MM.1S (cell line): Measurements from ENCODE around the gene MADD.

ENCODE experiments used
- DNase-seq: peaks from one replicate; pipeline ENCODE4 v3.0.0-alpha.2; 2015
- H2AFZ ChIP-seq: fragments of 300-600 bp; sonication (generic); 2 replicates; pipeline ENCODE4 v1.6.0; 2016; ENCODE audit warnings: antibody characterized with exemption, low read length
- H3F3A ChIP-seq: fragments of 300-600 bp; sonication (generic); 2 replicates; pipeline ENCODE4 v1.6.1; 2016; ENCODE audit warnings: mild to moderate bottlenecking, antibody characterized with exemption, low read length, moderate library complexity, mixed read lengths; ENCODE audit not compliant: insufficient read depth
- H3K27ac ChIP-seq: fragments of 300-600 bp; sonication (generic); 2 replicates; pipeline ENCODE4 v1.5.1; 2016; ENCODE audit warnings: mild to moderate bottlenecking, low read length
- H3K27me3 ChIP-seq: fragments of 300-600 bp; sonication (generic); replicated peaks from 2 replicates; pipeline ENCODE4 v1.6.0; 2016; ENCODE audit warnings: low read length; ENCODE audit not compliant: insufficient read depth
- H3K36me3 ChIP-seq: fragments of 300-600 bp; sonication (generic); replicated peaks from 2 replicates; pipeline ENCODE4 v1.6.1; 2016; ENCODE audit warnings: mild to moderate bottlenecking, low read length, mixed read lengths; ENCODE audit not compliant: insufficient read depth
- H3K4me1 ChIP-seq: fragments of 300-600 bp; sonication (generic); 2 replicates; pipeline ENCODE4 v1.6.1; 2016; ENCODE audit warnings: low read length, mixed read lengths
- H3K4me2 ChIP-seq: fragments of 300-600 bp; sonication (generic); 2 replicates; pipeline ENCODE4 v1.6.0; 2016; ENCODE audit warnings: low read depth, low read length
- H3K4me3 ChIP-seq: fragments of 300-600 bp; sonication (generic); 2 replicates; pipeline ENCODE4 v1.5.1; 2016; ENCODE audit warnings: low read length, mixed read lengths
- H3K79me2 ChIP-seq: fragments of 300-600 bp; sonication (generic); 2 replicates; pipeline ENCODE4 v1.6.1; 2016; ENCODE audit warnings: mixed run types, low read length, mixed read lengths
- H3K9ac ChIP-seq: fragments of 300-600 bp; sonication (generic); 2 replicates; pipeline ENCODE4 v1.6.1; 2016; ENCODE audit warnings: low read length, mixed read lengths
- H3K9me2 ChIP-seq: fragments of 300-600 bp; sonication (generic); replicated peaks from 2 replicates; pipeline ENCODE4 v1.6.1; 2016; ENCODE audit warnings: mild to moderate bottlenecking, low read length, mixed read lengths; ENCODE audit not compliant: insufficient read depth
- H3K9me3 ChIP-seq: fragments of 300-600 bp; sonication (generic); replicated peaks from 2 replicates; pipeline ENCODE4 v1.6.1; 2016; ENCODE audit warnings: mild to moderate bottlenecking, low read length, mixed read lengths; ENCODE audit not compliant: insufficient read depth
- H4K20me1 ChIP-seq: fragments of 300-600 bp; sonication (generic); 2 replicates; pipeline ENCODE4 v1.6.1; 2016; ENCODE audit warnings: mild to moderate bottlenecking, low read length, moderate library complexity, mixed read lengths; ENCODE audit not compliant: insufficient read depth
- CTCF ChIP-seq: fragments of 300-600 bp; sonication (generic); IDR thresholded peaks from 2 replicates; pipeline ENCODE4 v1.5.1; 2016; ENCODE audit warnings: antibody characterized with exemption, low read length, mixed read lengths
- EZH2 ChIP-seq: fragments of 300-600 bp; sonication (generic); optimal IDR thresholded peaks from 2 replicates; pipeline ENCODE3; 2017; ENCODE audit warnings: low read depth, mild to moderate bottlenecking, antibody characterized with exemption, low read length, mixed read lengths
- EZH2phosphoT487 ChIP-seq: fragments of 300-600 bp; sonication (generic); IDR thresholded peaks from 2 replicates; pipeline ENCODE4 v1.6.1; 2018; ENCODE audit warnings: antibody characterized with exemption, low read length

The MADD gene

DNA sequence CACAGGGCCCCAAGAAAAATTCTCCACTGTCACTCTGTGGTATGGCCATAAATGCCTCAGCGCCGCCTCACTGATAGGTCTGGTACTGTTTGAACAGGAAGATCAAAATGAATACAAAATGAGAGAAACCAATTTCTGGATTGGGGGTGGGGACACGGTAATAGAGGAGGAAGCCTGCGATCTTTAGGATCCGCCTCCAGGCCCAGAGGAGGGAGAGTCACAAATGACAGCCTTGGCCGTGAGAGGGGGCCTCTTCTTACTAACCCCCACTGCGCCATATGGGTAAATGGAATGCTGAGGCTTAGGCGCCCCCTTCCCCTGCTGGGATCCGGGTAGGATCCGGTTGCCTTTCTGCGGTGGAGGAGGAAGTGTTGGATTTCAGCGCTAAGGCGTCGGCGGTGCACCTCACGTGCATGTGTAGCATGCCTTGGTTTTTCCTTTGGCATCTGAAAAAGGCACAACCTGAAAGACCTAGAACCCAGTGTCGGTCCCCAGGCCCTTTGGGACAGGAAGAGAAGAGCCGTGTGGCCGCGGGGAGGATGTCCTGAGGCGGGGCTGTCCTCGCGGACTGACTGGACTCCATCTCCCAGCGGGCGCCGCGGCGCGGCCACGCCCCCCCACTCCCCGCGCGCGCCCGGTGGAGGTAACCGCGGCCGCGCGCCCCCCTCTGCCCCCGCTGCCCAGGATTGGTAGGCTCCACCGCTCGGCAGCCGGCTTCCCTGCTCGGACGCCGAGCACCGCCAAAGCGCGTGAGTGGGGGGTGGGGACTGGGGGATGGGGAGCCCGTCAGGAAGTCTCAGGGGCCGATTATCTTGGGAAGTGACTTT, 718 bp upstream of the MADD start:
- Histone ChIP-seq H4K20me1 (0 out of 2 replicates have a peak, but pooled peaks cover 10% of the 10 kb centered on the region), H3K79me2 (peaks cover 39% of the 10 kb centered on the region), H3K4me2 (peak overlapping the region; percentile 94), H3K9ac (peak overlapping the region; percentile 86), H3K4me3 (peak overlapping the region; percentile 86), H3K27me3 (no peaks in the 10 kb centered on the region), H3K36me3 (0 out of 2 replicates have a peak, but pooled peaks cover 2% of the 10 kb centered on the region), H3K4me1 (peaks cover 26% of the 10 kb centered on the region), H3K9me3 (no peaks in the 10 kb centered on the region), H2AFZ (peak overlapping the region; percentile 95), H3F3A (peaks cover 17% of the 10 kb centered on the region), H3K9me2 (no peaks in the 10 kb centered on the region), H3K27ac (peak overlapping the region; percentile 79)
- DNase-seq = peak; percentile 83
- TF ChIP-seq CTCF = no peak
- TF ChIP-seq EZH2phosphoT487 = no peak
- no peak for TF ChIP-seq EZH2

GRCh38 chr11:47270331-47271271, 668 bp downstream of the MADD start:
- Histone ChIP-seq H3K79me2 (peaks cover 46% of the 10 kb centered on the region), H3K27me3 (no peaks in the 10 kb centered on the region), H3K4me3 (peak overlapping the region; percentile 86), H3K9ac (peak overlapping the region; percentile 86), H3K4me1 (peaks cover 26% of the 10 kb centered on the region), H3K9me2 (no peaks in the 10 kb centered on the region), H4K20me1 (0 out of 2 replicates have a peak, but pooled peaks cover 10% of the 10 kb centered on the region), H3K4me2 (peak overlapping the region; percentile 94), H3K27ac (peak overlapping the region; percentile 79; the same call in 1 of the 2 replicates), H3K36me3 (peaks cover 7% of the 10 kb centered on the region; the same call in 1 of the 2 replicates), H2AFZ (peak overlapping the region; percentile 8; the same call in 1 of the 2 replicates), H3K9me3 (no peaks in the 10 kb centered on the region), H3F3A (peaks cover 17% of the 10 kb centered on the region)
- TF ChIP-seq CTCF = peak; percentile 27
- TF ChIP-seq EZH2phosphoT487 = no peak
- DNase-seq = peak; percentile 26

GRCh38 chr11:47271328-47271727, 1.4 kb downstream of the MADD start:
- Histone ChIP-seq H3K27ac (peak overlapping the region; percentile 35; the same call in 1 of the 2 replicates), H3K9me2 (no peaks in the 10 kb centered on the region), H3K4me1 (peaks cover 26% of the 10 kb centered on the region), H4K20me1 (0 out of 2 replicates have a peak, but pooled peaks cover 10% of the 10 kb centered on the region), H3K79me2 (peaks cover 46% of the 10 kb centered on the region), H3K4me3 (peak overlapping the region; percentile 86), H3K9ac (peak overlapping the region; percentile 86; the same call in 1 of the 2 replicates), H3F3A (peaks cover 17% of the 10 kb centered on the region), H3K4me2 (peak overlapping the region; percentile 94), H3K27me3 (no peaks in the 10 kb centered on the region), H3K36me3 (peaks cover 7% of the 10 kb centered on the region), H3K9me3 (no peaks in the 10 kb centered on the region), H2AFZ (peak overlapping the region; percentile 8; the same call in 1 of the 2 replicates)
- TF ChIP-seq EZH2phosphoT487 (no peak), CTCF (no peak)
- no peak for DNase-seq
